Peyer's patch (tissue), 4 donors: ENCODE measurements around the gene SAMSN1. TPM values are rescaled to one million over a fixed set of nuclear protein-coding genes. Genes with fewer than 3 reads are reported as not detected.
A peak's percentile ranks its signal among the peaks of the same experiment; 100 is the strongest.

Experiments
- DNase-seq, 3 donors: peaks; one replicate each; pipeline ENCODE4 v3.0.0-alpha.2; 2017 to 2019
- H3K27ac ChIP-seq, 4 donors: fragments of 200-600 bp; sonication (generic); one replicate each; pipeline ENCODE4 v1.5.1; 2016 to 2019
- H3K27me3 ChIP-seq, 2 donors: fragments of 200-600 bp; sonication (generic); one replicate each; pipeline ENCODE4 v1.5.1; 2019
- H3K36me3 ChIP-seq, 3 donors: fragments of 200-600 bp; sonication (generic); one replicate each; pipeline ENCODE4 v1.5.1; 2016 to 2019
- H3K4me1 ChIP-seq, 4 donors: fragments of 200-600 bp; sonication (generic); one replicate each; pipeline ENCODE4 v1.5.1; 2016 to 2019
- H3K4me3 ChIP-seq, 4 donors: fragments of 200-600 bp; sonication (generic); 1 replicate in 3 of 4; 2 replicates in 1 of 4; pipeline ENCODE4 v1.5.1; 2016 to 2019; ENCODE audit warnings: mild to moderate bottlenecking in 1 of 4
- H3K9me3 ChIP-seq, 4 donors: fragments of 200-600 bp; sonication (generic); one replicate each; pipeline ENCODE4 v1.5.1; 2016 to 2019; ENCODE audit warnings: mild to moderate bottlenecking in 1 of 4
- POLR2A ChIP-seq, 2 donors: fragments of 450-650 bp; IDR thresholded peaks; one replicate each; pipeline ENCODE4 v1.5.1; 2017; ENCODE audit warnings: antibody characterized with exemption in 2 of 2, mild to moderate bottlenecking in 2 of 2, moderate library complexity in 2 of 2
- total RNA-seq, 4 donors: library from RNA; depleted of rRNA; stranded (reverse); fragments of >200 nt; gene quantifications; one replicate each; pipeline ENCODE4 v1.1.0, GENCODE V29; 2016
- TF ChIP-seq, protein P1 (sequence below), 6 experiments: fragments of 450-650 bp in 4 of 6; fragments of 200-600 bp in 2 of 6; sonication (generic) in 1 of 6; IDR thresholded peaks; one replicate each; pipeline ENCODE4 v1.5.1; 2017 to 2019; ENCODE audit warnings: antibody characterized with exemption in 6 of 6, mild to moderate bottlenecking in 3 of 6, moderate library complexity in 1 of 6

SAMSN1 gene
- total RNA-seq, 4 donors from 2014 or later: 0.57 to 56.1 (median 2.2) TPM

DNA sequence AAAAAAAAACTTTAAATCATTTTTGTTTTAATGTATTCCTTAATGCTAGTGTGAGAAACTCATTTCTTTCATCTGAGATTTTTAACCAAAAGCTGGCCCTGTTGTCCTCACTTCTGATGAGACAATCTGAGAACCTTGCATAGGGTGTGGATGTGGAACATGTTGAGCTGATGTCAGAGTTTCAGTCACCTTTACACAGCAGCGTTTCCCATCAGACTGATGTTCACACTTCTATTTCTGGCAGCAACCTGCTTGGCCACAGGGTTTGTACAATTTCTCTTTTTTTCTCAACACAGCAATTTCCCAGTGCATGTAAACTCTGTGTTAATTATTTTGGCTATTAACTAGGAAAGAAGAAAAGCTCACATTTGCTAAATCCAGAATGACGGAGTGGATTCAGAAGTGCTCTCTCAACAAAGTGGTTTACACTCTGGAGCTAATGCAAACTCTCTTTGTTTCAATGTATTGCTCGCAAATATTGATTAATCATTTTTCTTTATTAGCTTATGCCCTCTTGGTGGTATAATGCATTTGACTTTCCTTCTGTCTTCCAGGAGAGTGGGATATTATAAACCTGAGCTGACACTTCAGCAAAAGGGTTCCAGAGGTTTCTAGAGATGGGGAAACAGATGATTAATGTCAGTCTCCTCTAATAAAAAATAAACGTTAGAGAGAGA is 92.6 kb downstream of the SAMSN1 start:
- TF ChIP-seq POLR2A (IDR thresholded peaks at IDR 0.05): no peak
- TF ChIP-seq, protein P1, sequence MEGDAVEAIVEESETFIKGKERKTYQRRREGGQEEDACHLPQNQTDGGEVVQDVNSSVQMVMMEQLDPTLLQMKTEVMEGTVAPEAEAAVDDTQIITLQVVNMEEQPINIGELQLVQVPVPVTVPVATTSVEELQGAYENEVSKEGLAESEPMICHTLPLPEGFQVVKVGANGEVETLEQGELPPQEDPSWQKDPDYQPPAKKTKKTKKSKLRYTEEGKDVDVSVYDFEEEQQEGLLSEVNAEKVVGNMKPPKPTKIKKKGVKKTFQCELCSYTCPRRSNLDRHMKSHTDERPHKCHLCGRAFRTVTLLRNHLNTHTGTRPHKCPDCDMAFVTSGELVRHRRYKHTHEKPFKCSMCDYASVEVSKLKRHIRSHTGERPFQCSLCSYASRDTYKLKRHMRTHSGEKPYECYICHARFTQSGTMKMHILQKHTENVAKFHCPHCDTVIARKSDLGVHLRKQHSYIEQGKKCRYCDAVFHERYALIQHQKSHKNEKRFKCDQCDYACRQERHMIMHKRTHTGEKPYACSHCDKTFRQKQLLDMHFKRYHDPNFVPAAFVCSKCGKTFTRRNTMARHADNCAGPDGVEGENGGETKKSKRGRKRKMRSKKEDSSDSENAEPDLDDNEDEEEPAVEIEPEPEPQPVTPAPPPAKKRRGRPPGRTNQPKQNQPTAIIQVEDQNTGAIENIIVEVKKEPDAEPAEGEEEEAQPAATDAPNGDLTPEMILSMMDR (IDR thresholded peaks at IDR 0.05): no peak
- H3K4me1 ChIP-seq: no peaks in the 10 kb centered on the region
- H3K27me3 ChIP-seq: no peaks in the 10 kb centered on the region
- no peak overlapping the region for H3K27ac ChIP-seq
- no peak for DNase-seq
- H3K9me3 ChIP-seq: no peaks in the 10 kb centered on the region
- H3K4me3 ChIP-seq: no peak overlapping the region
- no peaks in the 10 kb centered on the region for H3K36me3 ChIP-seq

DNA sequence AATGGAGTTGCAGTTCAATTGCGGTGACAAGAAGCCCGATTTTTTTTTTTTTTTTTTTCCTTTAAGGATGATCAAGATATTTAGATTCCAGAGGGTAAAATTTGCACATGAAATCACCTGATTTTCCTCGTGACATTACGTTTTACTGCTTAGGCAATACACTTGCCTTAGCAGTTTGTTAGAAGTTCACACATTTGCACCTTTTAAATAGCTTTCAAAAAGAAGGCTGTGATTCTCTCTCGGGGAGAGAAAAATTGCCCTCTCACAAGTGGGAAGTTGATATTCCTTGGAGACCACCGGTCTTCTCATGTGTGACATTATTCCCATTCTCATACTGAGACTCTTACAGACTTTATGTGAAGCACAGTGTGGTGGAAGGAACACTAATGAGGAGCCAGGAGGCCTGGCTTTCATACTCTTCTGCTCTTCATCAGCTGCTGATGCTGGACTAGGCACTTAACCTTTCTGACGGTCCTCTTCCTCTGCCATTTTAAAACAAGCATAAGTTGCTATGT is 93.3 kb downstream of the SAMSN1 start:
- Histone ChIP-seq H3K4me1 (no peaks in the 10 kb centered on the region), H3K4me3 (no peak overlapping the region), H3K36me3 (no peaks in the 10 kb centered on the region), H3K27ac (no peak overlapping the region), H3K27me3 (no peaks in the 10 kb centered on the region), H3K9me3 (no peaks in the 10 kb centered on the region)
- DNase-seq: no peak
- no peak for TF ChIP-seq POLR2A (IDR thresholded peaks at IDR 0.05)
- TF ChIP-seq, protein P1 (IDR thresholded peaks at IDR 0.05): no peak

DNA sequence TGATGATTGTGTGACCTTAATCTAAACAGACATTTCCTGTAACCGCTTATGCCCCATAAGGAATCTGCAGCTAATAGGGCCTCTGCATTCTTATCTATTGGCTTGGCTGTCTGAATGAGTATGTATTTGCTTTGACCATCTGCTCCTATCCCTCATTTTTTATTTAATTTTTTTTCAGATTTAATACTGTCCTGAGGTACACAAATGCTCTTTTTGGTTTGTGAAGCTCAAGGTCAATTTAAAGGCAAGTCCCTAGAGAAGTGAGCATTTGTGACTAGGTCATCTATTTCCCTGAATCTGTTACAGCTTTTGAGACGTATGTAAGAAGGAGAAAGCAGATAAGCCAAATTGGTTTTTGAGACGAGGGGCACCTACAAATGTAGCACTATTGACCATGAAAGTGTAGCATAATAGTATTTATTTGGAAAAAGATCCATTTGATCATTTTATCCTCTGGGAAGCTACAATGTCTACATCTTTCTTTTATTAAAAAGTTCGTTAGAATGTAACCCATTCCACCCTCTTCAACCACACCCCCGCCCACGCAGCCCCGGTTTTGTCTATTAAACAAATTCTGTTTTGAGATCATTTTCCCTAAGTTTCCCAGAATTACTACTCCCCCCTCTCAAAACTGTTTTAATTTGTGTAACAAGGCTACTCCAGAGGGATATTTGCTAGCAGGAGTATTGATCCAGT is 93.9 kb downstream of the SAMSN1 start:
- Histone ChIP-seq H3K4me3 (no peak overlapping the region), H3K4me1 (no peaks in the 10 kb centered on the region), H3K36me3 (no peaks in the 10 kb centered on the region), H3K27me3 (no peaks in the 10 kb centered on the region), H3K9me3 (no peaks in the 10 kb centered on the region), H3K27ac (no peak overlapping the region)
- no peak for TF ChIP-seq POLR2A (IDR thresholded peaks at IDR 0.05)
- TF ChIP-seq, protein P1 (IDR thresholded peaks at IDR 0.05): no peak
- DNase-seq: peak in 1 of 3 donors; percentile 32

DNA sequence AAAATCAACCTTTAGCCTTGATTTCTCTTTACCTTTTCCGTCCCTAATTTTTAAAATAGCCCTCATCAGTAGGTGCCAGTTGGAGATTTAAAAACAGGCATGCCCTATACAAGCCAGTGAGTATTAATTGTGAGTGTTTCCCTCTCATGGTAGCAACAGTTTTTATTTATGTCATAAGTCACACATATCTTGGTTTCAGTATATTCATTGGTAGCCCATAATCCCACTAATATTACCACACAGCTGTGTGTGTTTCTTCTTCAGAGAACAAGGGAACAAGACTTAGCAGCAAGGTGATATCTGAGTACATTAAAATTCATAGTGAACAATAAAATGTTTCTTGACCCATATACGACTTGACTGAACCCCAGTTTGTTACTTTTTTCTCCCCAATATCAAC is 94.6 kb downstream of the SAMSN1 start:
- no peaks in the 10 kb centered on the region for H3K9me3 ChIP-seq
- H3K4me1 ChIP-seq: no peaks in the 10 kb centered on the region
- TF ChIP-seq, protein P1 (IDR thresholded peaks at IDR 0.05): no peak
- no peak for TF ChIP-seq POLR2A (IDR thresholded peaks at IDR 0.05)
- H3K4me3 ChIP-seq: no peak overlapping the region
- no peak for DNase-seq
- H3K36me3 ChIP-seq: no peaks in the 10 kb centered on the region
- H3K27me3 ChIP-seq: no peaks in the 10 kb centered on the region
- H3K27ac ChIP-seq: no peak overlapping the region

DNA sequence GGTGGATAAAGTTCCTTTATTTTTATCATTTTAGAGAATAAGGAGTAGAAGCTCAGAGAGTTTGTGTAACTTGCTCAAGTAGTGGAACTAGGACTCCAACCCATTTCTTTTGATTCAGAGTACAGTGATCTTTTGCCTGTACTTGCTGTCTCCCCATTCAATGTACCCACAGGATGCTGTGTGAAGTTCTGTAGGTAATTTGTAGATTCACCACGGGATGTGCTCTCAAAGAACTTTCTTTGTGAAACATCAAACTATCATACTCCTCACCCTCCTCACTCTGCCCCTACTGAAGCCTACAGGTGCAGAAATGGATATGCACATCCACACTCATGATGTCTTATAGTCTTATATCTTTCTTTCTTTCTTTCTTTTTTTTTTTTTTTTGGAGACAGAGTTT is 97.3 kb downstream of the SAMSN1 start:
- Histone ChIP-seq H3K9me3 (no peaks in the 10 kb centered on the region), H3K27ac (no peak overlapping the region), H3K4me1 (no peaks in the 10 kb centered on the region), H3K36me3 (no peaks in the 10 kb centered on the region), H3K4me3 (no peak overlapping the region), H3K27me3 (no peaks in the 10 kb centered on the region)
- TF ChIP-seq, protein P1 (IDR thresholded peaks at IDR 0.05): no peak
- no peak for TF ChIP-seq POLR2A (IDR thresholded peaks at IDR 0.05)
- no peak for DNase-seq
